GM06990 (cell line): Measurements from ENCODE around the gene ARF4.
A peak's percentile ranks its signal among the peaks of the same experiment; 100 is the strongest.

Experiments
- DNase-seq: peaks from one replicate; pipeline ENCODE4 v3.0.0-alpha.2; 2011; ENCODE audit not compliant: insufficient read length; ENCODE audit errors: extremely low read depth
- H3K27me3 ChIP-seq: replicated peaks from 2 replicates; pipeline ENCODE4 v1.6.0; 2011; ENCODE audit warnings: low read length; ENCODE audit not compliant: control insufficient read depth, insufficient read depth
- H3K36me3 ChIP-seq: 2 replicates; pipeline ENCODE4 v1.5.1; 2011; ENCODE audit warnings: low read length; ENCODE audit not compliant: control insufficient read depth, insufficient read depth
- H3K4me3 ChIP-seq: replicated peaks from 2 replicates; pipeline ENCODE4 v1.5.1; 2011; ENCODE audit warnings: low read depth, mild to moderate bottlenecking, control low read depth, low read length
- CTCF ChIP-seq: IDR thresholded peaks from 2 replicates; pipeline ENCODE4 v1.5.1; 2011; ENCODE audit warnings: low read length, control low read depth, mild to moderate bottlenecking, inconsistent platforms; ENCODE audit not compliant: insufficient read depth, poor library complexity, severe bottlenecking

ARF4 gene

GRCh38 chr3:57604971-57605370 is 7.8 kb upstream of the ARF4 start:
- H3K27me3 ChIP-seq: no peaks in the 10 kb centered on the region
- H3K4me3 ChIP-seq: no peak overlapping the region
- H3K36me3 ChIP-seq: no peaks in the 10 kb centered on the region
- no peak for DNase-seq
- TF ChIP-seq CTCF: no peak

GRCh38 chr3:57600195-57600594 is 3.1 kb upstream of the ARF4 start:
- TF ChIP-seq CTCF: no peak
- no peaks in the 10 kb centered on the region for H3K27me3 ChIP-seq
- H3K4me3 ChIP-seq: no peak overlapping the region
- no peaks in the 10 kb centered on the region for H3K36me3 ChIP-seq
- no peak for DNase-seq

- DNase-seq: peak; percentile 17
- H3K36me3 ChIP-seq: no peaks in the 10 kb centered on the region
- peak overlapping the region; percentile 59 for H3K4me3 ChIP-seq
- H3K27me3 ChIP-seq: no peaks in the 10 kb centered on the region
- TF ChIP-seq CTCF: no peak
Measured at GRCh38 chr3:57598765-57599360, 1.7 kb upstream of the ARF4 start.

GRCh38 chr3:57596495-57597126 is 533 bp downstream of the ARF4 start:
- H3K36me3 ChIP-seq: no peaks in the 10 kb centered on the region; the same call in 1 of the 2 replicates
- no peaks in the 10 kb centered on the region for H3K27me3 ChIP-seq
- no peak for TF ChIP-seq CTCF
- H3K4me3 ChIP-seq: peak overlapping the region; percentile 98
- peak; percentile 68 for DNase-seq

- Histone ChIP-seq H3K36me3 (no peaks in the 10 kb centered on the region; the same call in 1 of the 2 replicates), H3K4me3 (no peak overlapping the region; the same call in 1 of the 2 replicates), H3K27me3 (no peaks in the 10 kb centered on the region)
- no peak for DNase-seq
- no peak for TF ChIP-seq CTCF
Measured at GRCh38 chr3:57594576-57594975, 2.6 kb downstream of the ARF4 start.
